Measurements from ENCODE around the gene RHEB.

DNA sequence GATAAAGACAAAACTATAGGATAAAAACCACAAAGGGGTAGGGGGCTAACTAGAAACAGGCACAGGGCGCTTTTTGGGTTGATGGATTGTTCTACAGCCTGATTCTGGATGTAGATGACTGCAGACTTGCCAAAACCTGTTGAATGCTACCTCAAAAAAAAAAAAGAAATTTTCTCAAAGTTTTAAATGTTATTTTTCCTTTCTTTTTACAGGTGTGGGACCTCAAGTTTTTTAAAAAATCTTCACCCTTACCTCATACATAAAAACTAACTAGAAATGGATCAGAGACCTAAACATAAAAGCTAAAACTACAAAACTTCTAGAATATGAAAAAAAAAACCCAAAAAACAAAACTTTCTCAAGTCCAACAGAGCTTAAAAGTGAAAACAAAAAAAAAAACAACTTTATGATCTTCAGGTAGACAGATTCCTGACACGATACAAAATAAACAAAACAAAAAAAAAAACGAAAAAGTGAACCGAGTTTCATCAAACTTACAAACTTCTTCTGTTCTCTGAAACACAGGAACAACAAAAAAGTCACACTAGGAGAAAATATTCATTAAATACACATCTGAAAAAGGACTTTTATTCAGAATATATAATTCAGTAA, 14.9 kb downstream of the RHEB start:
- TF ChIP-seq, protein P1, sequence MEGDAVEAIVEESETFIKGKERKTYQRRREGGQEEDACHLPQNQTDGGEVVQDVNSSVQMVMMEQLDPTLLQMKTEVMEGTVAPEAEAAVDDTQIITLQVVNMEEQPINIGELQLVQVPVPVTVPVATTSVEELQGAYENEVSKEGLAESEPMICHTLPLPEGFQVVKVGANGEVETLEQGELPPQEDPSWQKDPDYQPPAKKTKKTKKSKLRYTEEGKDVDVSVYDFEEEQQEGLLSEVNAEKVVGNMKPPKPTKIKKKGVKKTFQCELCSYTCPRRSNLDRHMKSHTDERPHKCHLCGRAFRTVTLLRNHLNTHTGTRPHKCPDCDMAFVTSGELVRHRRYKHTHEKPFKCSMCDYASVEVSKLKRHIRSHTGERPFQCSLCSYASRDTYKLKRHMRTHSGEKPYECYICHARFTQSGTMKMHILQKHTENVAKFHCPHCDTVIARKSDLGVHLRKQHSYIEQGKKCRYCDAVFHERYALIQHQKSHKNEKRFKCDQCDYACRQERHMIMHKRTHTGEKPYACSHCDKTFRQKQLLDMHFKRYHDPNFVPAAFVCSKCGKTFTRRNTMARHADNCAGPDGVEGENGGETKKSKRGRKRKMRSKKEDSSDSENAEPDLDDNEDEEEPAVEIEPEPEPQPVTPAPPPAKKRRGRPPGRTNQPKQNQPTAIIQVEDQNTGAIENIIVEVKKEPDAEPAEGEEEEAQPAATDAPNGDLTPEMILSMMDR (IDR thresholded peaks at IDR 0.05; ENCODE audit: borderline replicate concordance, extremely low read depth, low read length, poor library complexity, severe bottlenecking), result no peak
- TF ChIP-seq EZH2 (IDR thresholded peaks at IDR 0.05; ENCODE audit: borderline replicate concordance, low read depth, low read length, severe bottlenecking), result no peak
